ENCODE data around the gene NUMA1. TPM values are rescaled to one million over a fixed set of nuclear protein-coding genes. Genes with fewer than 3 reads are reported as not detected.
A peak's percentile ranks its signal among the peaks of the same experiment; 100 is the strongest.

Gene NUMA1
- total and polyA plus RNA-seq, 9 of the 15 experiments (the other 6 are each of a cell fraction or from before 2014, with no cell fraction given): 4.1 to 104 (median 51.2) TPM

DNA sequence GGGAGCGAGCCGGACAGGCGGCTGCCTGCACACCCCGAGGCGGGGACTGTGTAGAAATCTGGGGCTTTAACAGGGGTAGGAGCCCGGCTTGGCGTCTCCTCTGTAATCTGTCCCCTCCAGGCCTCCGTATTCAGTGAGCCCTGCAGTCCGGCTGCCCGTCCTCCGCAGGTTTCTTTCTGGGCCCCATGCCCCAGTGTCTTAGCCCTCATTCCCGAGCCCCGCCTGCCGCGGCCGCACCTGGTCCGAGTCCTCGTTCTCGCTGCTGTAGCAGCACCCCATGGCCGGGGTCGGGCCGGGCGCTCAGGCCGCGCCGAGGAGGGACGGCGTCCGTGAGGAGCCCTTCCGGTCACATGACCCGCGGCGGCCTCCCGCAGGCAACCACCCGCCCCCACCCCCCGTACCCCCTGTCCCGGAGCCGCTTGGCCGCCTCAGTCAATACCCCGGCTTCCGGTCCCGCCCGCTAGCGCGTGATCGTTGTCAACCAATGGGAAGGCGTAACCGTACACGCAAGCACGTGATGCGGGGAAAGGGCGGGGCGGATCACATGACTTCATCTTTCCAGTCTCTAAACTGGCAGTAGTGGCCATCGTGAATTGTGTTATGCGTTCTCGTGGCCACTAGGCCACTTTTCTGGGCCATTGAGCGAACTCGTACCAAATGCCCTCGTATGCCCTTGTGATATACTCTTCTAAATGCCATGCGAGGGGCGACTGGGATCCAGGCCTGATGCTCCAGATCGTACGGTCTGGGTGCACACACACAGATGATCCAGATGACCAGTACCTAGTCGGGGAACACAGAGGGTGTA lies 22.8 kb upstream of the NUMA1 start, which contains the start of gene LAMTOR1 (continued):
- TF ChIP-seq, protein P1, sequence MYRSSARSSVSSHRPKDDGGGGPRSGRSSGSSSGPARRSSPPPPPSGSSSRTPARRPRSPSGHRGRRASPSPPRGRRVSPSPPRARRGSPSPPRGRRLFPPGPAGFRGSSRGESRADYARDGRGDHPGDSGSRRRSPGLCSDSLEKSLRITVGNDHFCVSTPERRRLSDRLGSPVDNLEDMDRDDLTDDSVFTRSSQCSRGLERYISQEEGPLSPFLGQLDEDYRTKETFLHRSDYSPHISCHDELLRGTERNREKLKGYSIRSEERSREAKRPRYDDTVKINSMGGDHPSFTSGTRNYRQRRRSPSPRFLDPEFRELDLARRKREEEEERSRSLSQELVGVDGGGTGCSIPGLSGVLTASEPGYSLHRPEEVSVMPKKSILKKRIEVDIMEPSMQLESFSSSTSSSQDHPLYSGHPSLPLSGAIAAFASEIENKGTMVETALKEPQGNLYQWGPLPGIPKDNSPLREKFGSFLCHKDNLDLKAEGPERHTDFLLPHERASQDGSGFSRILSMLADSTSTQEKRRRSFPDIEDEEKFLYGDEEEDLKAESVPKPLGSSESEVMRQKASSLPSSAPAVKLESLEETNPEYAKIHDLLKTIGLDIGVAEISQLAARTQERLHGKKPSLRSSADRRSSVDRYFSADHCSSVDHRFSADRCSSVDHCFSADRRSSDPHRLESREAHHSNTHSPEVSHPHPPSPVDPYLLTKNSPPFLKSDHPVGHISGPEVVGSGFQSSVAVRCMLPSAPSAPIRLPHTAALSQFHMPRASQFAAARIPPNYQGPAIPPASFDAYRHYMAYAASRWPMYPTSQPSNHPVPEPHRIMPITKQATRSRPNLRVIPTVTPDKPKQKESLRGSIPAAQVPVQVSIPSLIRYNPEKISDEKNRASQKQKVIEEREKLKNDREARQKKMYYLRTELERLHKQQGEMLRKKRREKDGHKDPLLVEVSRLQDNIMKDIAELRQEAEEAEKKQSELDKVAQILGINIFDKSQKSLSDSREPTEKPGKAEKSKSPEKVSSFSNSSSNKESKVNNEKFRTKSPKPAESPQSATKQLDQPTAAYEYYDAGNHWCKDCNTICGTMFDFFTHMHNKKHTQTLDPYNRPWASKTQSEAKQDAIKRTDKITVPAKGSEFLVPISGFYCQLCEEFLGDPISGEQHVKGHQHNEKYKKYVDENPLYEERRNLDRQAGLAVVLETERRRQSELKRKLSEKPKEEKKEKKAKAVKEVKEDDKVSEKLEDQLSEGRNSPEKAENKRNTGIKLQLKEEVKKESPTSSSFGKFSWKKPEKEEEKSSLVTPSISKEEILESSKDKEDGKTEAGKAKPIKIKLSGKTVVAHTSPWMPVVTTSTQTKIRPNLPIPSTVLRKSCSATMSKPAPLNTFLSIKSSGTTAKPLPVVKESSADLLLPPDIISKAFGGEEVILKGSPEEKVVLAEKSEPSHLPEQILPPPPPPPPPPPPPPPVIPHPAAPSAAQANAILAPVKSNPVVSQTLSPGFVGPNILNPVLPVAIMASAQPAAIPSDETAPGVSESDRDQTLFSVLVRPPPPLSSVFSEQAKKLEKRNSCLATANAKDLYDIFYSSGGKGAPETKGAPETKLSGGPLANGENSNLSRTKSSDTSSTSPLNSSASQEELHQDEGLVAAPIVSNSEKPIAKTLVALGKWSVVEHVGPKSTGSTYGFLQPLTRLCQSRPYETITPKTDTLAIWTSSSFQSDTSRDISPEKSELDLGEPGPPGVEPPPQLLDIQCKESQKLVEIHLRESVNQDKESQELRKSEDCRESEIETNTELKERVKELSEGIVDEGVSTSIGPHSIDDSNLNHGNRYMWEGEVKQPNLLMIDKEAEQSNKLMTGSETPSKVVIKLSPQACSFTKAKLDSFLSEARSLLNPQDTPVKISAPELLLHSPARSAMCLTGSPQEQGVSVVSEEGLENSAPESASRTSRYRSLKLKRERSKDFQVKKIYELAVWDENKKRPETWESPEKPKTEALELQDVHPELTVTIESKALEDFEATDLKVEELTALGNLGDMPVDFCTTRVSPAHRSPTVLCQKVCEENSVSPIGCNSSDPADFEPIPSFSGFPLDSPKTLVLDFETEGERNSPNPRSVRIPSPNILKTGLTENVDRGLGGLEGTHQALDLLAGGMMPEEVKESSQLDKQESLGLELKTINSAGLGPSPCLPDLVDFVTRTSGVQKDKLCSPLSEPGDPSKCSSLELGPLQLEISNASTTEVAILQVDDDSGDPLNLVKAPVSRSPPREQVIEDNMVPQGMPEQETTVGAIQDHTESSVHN (IDR thresholded peaks at IDR 0.05; ENCODE audit: borderline replicate concordance in 1 of 2, low read depth in 1 of 2): peak in 1 of 2 experiments; percentile 42; a peak in 1 of 4 replicates
- TF ChIP-seq CBFA2T2 (conservative IDR thresholded peaks at IDR 0.05): peak; percentile 96
- TF ChIP-seq ELF4 (CRISPR knock-in tag; IDR thresholded peaks at IDR 0.05): no peak
- 0 out of 2 replicates have a peak, but pooled peaks have one; percentile 19 for TF ChIP-seq ZNF780A (CRISPR knock-in tag; IDR thresholded peaks at IDR 0.05)
- TF ChIP-seq KLF13 (tag; IDR thresholded peaks at IDR 0.05; ENCODE audit: borderline replicate concordance, low read depth): peak; percentile 52; the same call in 1 of the 2 replicates
- TF ChIP-seq RBM14 (IDR thresholded peaks at IDR 0.05; ENCODE audit: borderline replicate concordance, insufficient read depth, low read depth, low read length): no peak
- no peak for TF ChIP-seq STAG1 (CRISPR knock-in tag; IDR thresholded peaks at IDR 0.05; ENCODE audit: borderline replicate concordance)
- TF ChIP-seq PHB (CRISPR knock-in tag; IDR thresholded peaks at IDR 0.05): peak; percentile 70; the same call in 1 of the 2 replicates
- TF ChIP-seq, protein P2, sequence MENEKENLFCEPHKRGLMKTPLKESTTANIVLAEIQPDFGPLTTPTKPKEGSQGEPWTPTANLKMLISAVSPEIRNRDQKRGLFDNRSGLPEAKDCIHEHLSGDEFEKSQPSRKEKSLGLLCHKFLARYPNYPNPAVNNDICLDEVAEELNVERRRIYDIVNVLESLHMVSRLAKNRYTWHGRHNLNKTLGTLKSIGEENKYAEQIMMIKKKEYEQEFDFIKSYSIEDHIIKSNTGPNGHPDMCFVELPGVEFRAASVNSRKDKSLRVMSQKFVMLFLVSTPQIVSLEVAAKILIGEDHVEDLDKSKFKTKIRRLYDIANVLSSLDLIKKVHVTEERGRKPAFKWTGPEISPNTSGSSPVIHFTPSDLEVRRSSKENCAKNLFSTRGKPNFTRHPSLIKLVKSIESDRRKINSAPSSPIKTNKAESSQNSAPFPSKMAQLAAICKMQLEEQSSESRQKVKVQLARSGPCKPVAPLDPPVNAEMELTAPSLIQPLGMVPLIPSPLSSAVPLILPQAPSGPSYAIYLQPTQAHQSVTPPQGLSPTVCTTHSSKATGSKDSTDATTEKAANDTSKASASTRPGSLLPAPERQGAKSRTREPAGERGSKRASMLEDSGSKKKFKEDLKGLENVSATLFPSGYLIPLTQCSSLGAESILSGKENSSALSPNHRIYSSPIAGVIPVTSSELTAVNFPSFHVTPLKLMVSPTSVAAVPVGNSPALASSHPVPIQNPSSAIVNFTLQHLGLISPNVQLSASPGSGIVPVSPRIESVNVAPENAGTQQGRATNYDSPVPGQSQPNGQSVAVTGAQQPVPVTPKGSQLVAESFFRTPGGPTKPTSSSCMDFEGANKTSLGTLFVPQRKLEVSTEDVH (IDR thresholded peaks at IDR 0.05; ENCODE audit: low read depth, partially characterized antibody): peak; percentile 54
- TF ChIP-seq MTA3 (IDR thresholded peaks at IDR 0.05; ENCODE audit: borderline replicate concordance): peak; percentile 92
- TF ChIP-seq TARDBP (IDR thresholded peaks at IDR 0.05): peak; percentile 43; the same call in 1 of the 2 replicates
- no peak for TF ChIP-seq FOXO4 (CRISPR knock-in tag; IDR thresholded peaks at IDR 0.05)
- TF ChIP-seq HDAC1 (IDR thresholded peaks at IDR 0.05): peak in 1 of 2 experiments; percentile 59; a peak in 1 of 4 replicates
- no peak for TF ChIP-seq ADNP (tag; IDR thresholded peaks at IDR 0.05)

Data from K562 (cell line).